SK-N-SH (cell line): ENCODE measurements around the gene FHOD3. TPM values are rescaled to one million over a fixed set of nuclear protein-coding genes. Genes with fewer than 3 reads are reported as not detected.

Experiments
- CTCF ChIA-PET: fragments of 300-600, 350-600 bp; formaldehyde crosslinking; extraction: SDS; loops from one replicate; lab custom pipeline; 2021; lab: Yijun Ruan, JAX
- POLR2A ChIA-PET: fragments of 350-600 bp; sonication (Branson Sonifier 250); formaldehyde crosslinking; extraction: SDS; loops from one replicate; lab custom pipeline; 2020; ENCODE audit warnings: antibody characterized with exemption, inconsistent platforms; lab: Yijun Ruan, JAX
- DNase-seq: peaks from one replicate; pipeline ENCODE4 v3.0.0; 2012
- H2AFZ ChIP-seq: fragments of 200-600 bp; sonication (generic); 2 replicates; pipeline ENCODE4 v1.8.1; 2016; ENCODE audit warnings: antibody characterized with exemption, mild to moderate bottlenecking, low read depth
- H3F3A ChIP-seq: fragments of 200-600 bp; sonication (generic); replicated peaks from 2 replicates; pipeline ENCODE3; 2016; ENCODE audit warnings: antibody characterized with exemption, mild to moderate bottlenecking; ENCODE audit not compliant: insufficient read depth
- H3K27ac ChIP-seq, 2 experiments: fragments of 200-500 bp in 1 of 2; fragments of 200-600 bp in 1 of 2; sonication (Bioruptor generic) in 1 of 2; sonication (generic), shearing (Covaris generic) in 1 of 2; 2 replicates each; pipeline versions ENCODE4 v1.5.1 to v1.6.1; 2014 to 2016; ENCODE audit warnings: low read depth in 2 of 2, inconsistent platforms in 1 of 2, low read length in 1 of 2, mild to moderate bottlenecking in 1 of 2, mixed read lengths in 1 of 2
- H3K27me3 ChIP-seq: fragments of 200-600 bp; sonication (generic), shearing (Covaris generic); 2 replicates; pipeline ENCODE4 v1.6.1; 2016; ENCODE audit warnings: mixed run types; ENCODE audit not compliant: insufficient read depth
- H3K36me3 ChIP-seq, 2 experiments: fragments of 200-500 bp in 1 of 2; fragments of 200-600 bp in 1 of 2; sonication (Bioruptor generic) in 1 of 2; sonication (generic) in 1 of 2; replicated peaks in 1 of 2; 2 replicates each; pipeline versions ENCODE3 to v1.5.1; 2014 to 2016; ENCODE audit warnings: low read length in 1 of 2, mild to moderate bottlenecking in 1 of 2; ENCODE audit not compliant: insufficient read depth in 2 of 2, control insufficient read depth in 1 of 2
- H3K4me1 ChIP-seq, 2 experiments: fragments of 200-500 bp in 1 of 2; fragments of 200-600 bp in 1 of 2; sonication (Bioruptor generic) in 1 of 2; sonication (generic), shearing (Covaris generic) in 1 of 2; 2 replicates each; pipeline versions ENCODE4 v1.5.1 to v1.6.1; 2014 to 2016; ENCODE audit warnings: low read depth in 1 of 2, low read length in 1 of 2, mixed run types in 1 of 2; ENCODE audit not compliant: insufficient read depth in 2 of 2, control insufficient read depth in 1 of 2
- H3K4me2 ChIP-seq: fragments of 200-600 bp; sonication (generic), shearing (Covaris generic); 2 replicates; pipeline ENCODE4 v1.6.1; 2017; ENCODE audit warnings: mixed run types
- H3K4me3 ChIP-seq, 2 experiments: fragments of 200-500 bp in 1 of 2; fragments of 200-600 bp in 1 of 2; sonication (Bioruptor generic) in 1 of 2; sonication (generic), shearing (Covaris generic) in 1 of 2; 2 replicates each; pipeline versions ENCODE4 v1.5.1 to v1.8.1; 2014 to 2016; ENCODE audit warnings: low read depth in 2 of 2, inconsistent platforms in 1 of 2, low read length in 1 of 2, mild to moderate bottlenecking in 1 of 2, mixed read lengths in 1 of 2, moderate library complexity in 1 of 2
- H3K79me2 ChIP-seq: fragments of 200-600 bp; sonication (generic); 2 replicates; pipeline ENCODE4 v1.8.1; 2017; ENCODE audit warnings: mild to moderate bottlenecking; ENCODE audit not compliant: insufficient read depth
- H3K9ac ChIP-seq: fragments of 200-600 bp; sonication (generic); 2 replicates; pipeline ENCODE4 v1.6.1; 2017; ENCODE audit warnings: mixed run types
- H3K9me2 ChIP-seq: fragments of 200-600 bp; sonication (generic); 2 replicates; pipeline ENCODE4 v1.6.1; 2017; ENCODE audit warnings: mixed run types
- H3K9me3 ChIP-seq: fragments of 200-600 bp; sonication (generic); 2 replicates; pipeline ENCODE4 v1.6.1; 2017; ENCODE audit warnings: mixed run types, mild to moderate bottlenecking, moderate library complexity
- H4K20me1 ChIP-seq: fragments of 200-600 bp; sonication (generic); 2 replicates; pipeline ENCODE4 v1.6.1; 2017; ENCODE audit warnings: mild to moderate bottlenecking, mixed run types; ENCODE audit not compliant: insufficient read depth
- CHD2 ChIP-seq: fragments of 150-350 bp; IDR thresholded peaks from 2 replicates; pipeline ENCODE4 v1.6.1; 2018; ENCODE audit warnings: low read length; ENCODE audit not compliant: partially characterized antibody
- ELF1 ChIP-seq: IDR thresholded peaks from 2 replicates; pipeline ENCODE4 v1.4.0; 2012
- EZH2phosphoT487 ChIP-seq: fragments of 200-600 bp; sonication (generic); IDR thresholded peaks from 2 replicates; pipeline ENCODE4 v1.6.1; 2017; ENCODE audit warnings: low read depth, mixed run types, mild to moderate bottlenecking, antibody characterized with exemption, moderate library complexity, borderline replicate concordance
- GABPA ChIP-seq: IDR thresholded peaks from 2 replicates; pipeline ENCODE4 v1.4.0; 2012; ENCODE audit warnings: low read depth, mild to moderate bottlenecking
- MEF2A ChIP-seq: IDR thresholded peaks from 2 replicates; pipeline ENCODE4 v1.4.0; 2012; ENCODE audit warnings: low read depth, borderline replicate concordance
- NFIC ChIP-seq: IDR thresholded peaks from 2 replicates; pipeline ENCODE4 v1.4.0; 2012; ENCODE audit warnings: borderline replicate concordance
- NRF1 ChIP-seq: IDR thresholded peaks from 2 replicates; pipeline ENCODE4 v1.6.1; 2012; ENCODE audit warnings: low read depth, mild to moderate bottlenecking, low read length
- POLR2AphosphoS5 ChIP-seq: IDR thresholded peaks from 2 replicates; pipeline ENCODE4 v1.6.1; 2012; ENCODE audit warnings: low read depth, low read length
- RAD21 ChIP-seq: IDR thresholded peaks from 2 replicates; pipeline ENCODE4 v1.6.1; 2012; ENCODE audit warnings: mild to moderate bottlenecking, low read length
- RFX5 ChIP-seq: IDR thresholded peaks from 2 replicates; pipeline ENCODE4 v1.6.1; 2012; ENCODE audit warnings: mild to moderate bottlenecking, improper control_type of control experiment, low read length
- RXRA ChIP-seq: IDR thresholded peaks from 2 replicates; pipeline ENCODE4 v1.4.0; 2012; ENCODE audit warnings: low read depth, mild to moderate bottlenecking, borderline replicate concordance
- SIN3A ChIP-seq: IDR thresholded peaks from 2 replicates; pipeline ENCODE4 v1.6.1; 2012; ENCODE audit warnings: low read depth, mild to moderate bottlenecking, low read length, moderate library complexity, borderline replicate concordance
- TCF12 ChIP-seq: IDR thresholded peaks from 2 replicates; pipeline ENCODE4 v1.4.0; 2012
- TEAD4 ChIP-seq: IDR thresholded peaks from 2 replicates; pipeline ENCODE4 v1.4.0; 2012; ENCODE audit warnings: mild to moderate bottlenecking, borderline replicate concordance; ENCODE audit not compliant: insufficient read depth
- YY1 ChIP-seq: IDR thresholded peaks from 2 replicates; pipeline ENCODE4 v1.4.0; 2012; ENCODE audit warnings: low read depth, mild to moderate bottlenecking
- WGBS: methylation state at CpG from one replicate; pipeline ENCODE4 v1.1.6; 2017; ENCODE audit warnings: low lambda C conversion rate; 5-methylcytosine and 5-hydroxymethylcytosine counted together
- polyA plus RNA-seq, 3 experiments: library from polyadenylated mRNA; depleted of rRNA; stranded (reverse); fragments of >200 nt; gene quantifications; 2 replicates each; pipeline ENCODE4 v1.2.3, GENCODE V29; 2012
- TF ChIP-seq, protein P1 (sequence below): IDR thresholded peaks from 2 replicates; pipeline ENCODE4; 2012

Gene FHOD3
- polyA plus RNA-seq, 1 of the 3 experiments (the other 2 are of a cell fraction), result 10.9 TPM

DNA sequence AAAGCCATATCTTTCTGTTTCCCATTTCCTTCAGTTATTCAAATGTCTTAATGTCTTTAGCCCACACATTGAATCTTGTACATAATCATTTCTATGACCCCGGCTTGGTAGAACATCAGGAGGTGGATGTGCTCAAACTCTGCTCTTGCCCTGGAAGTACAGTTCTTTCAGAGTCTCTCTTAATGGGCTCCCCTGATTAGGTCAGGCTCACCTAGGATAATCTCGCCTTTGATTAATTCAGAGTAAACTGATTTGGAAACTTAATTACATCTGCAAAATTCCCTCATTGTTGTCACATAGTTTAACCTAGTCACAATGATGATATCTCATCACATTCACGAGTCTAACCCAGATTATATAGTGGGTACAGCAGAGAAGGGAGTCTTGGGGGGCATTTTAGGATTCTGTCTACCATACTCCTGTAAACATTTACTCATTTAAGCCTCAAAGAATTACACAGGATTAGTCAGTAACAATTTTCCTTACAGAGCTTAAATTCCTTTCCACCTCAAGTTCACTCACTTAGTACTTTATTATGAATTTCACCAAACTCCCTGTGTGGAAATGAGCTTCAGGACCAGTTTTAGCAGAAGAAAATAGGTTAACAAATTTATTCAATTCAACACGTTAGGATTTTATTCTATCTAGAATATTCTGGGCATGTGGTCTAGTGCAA lies 135.5 kb downstream of the FHOD3 start:
- Histone ChIP-seq H3K27ac (no peak overlapping the region), H3K9ac (no peak overlapping the region), H3K27me3 (no peaks in the 10 kb centered on the region), H3K4me2 (no peak overlapping the region), H3K9me3 (no peaks in the 10 kb centered on the region), H3F3A (no peaks in the 10 kb centered on the region), H3K79me2 (no peaks in the 10 kb centered on the region), H3K4me3 (no peak overlapping the region), H2AFZ (no peak overlapping the region), H3K4me1 (peaks cover 0 to under 1% of the 10 kb centered on the region in 2 experiments; a peak in 2 of 4 replicates), H3K36me3 (no peaks in the 10 kb centered on the region), H3K9me2 (no peaks in the 10 kb centered on the region; the same call in 1 of the 2 replicates), H4K20me1 (no peaks in the 10 kb centered on the region)
- ChIA-PET CTCF (interaction anchor here (1.1 to 3.1 kb wide), 3 partner anchors 12 to 148 kb away, joined by 3 to 14 read pairs (median 3); no protein-coding TSS in a partner anchor), POLR2A (no interaction called here)
- TF ChIP-seq, protein P1, sequence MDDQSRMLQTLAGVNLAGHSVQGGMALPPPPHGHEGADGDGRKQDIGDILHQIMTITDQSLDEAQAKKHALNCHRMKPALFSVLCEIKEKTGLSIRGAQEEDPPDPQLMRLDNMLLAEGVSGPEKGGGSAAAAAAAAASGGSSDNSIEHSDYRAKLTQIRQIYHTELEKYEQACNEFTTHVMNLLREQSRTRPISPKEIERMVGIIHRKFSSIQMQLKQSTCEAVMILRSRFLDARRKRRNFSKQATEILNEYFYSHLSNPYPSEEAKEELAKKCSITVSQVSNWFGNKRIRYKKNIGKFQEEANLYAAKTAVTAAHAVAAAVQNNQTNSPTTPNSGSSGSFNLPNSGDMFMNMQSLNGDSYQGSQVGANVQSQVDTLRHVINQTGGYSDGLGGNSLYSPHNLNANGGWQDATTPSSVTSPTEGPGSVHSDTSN, result no peak
- TF ChIP-seq POLR2AphosphoS5, result no peak
- TF ChIP-seq TEAD4, result no peak
- no peak for TF ChIP-seq EZH2phosphoT487
- no peak for TF ChIP-seq YY1
- no peak for TF ChIP-seq NFIC
- no peak for TF ChIP-seq TCF12
- no peak for TF ChIP-seq SIN3A
- no peak for TF ChIP-seq CHD2
- WGBS, result 66% methylated on average over 4 of the region's 4 CpGs
- DNase-seq, result no peak

DNA sequence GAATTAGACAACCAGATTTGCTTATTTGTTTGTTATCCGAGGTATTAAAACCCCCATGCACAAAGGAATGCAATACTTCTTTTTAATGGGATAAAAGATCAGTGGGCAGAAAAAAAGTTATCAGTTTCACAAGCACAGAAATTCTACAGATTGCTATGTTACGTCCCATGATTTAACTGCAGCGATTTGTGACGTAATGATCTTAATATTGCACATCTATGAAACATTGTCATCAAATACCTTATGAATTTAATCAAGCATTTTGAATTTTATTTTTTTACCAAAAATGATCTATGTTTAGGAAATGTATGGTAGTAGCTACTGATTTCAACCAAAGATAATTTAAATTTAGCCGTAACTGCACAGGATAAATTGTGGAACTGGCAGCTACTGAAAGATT lies 138.9 kb downstream of the FHOD3 start:
- H3K4me1 ChIP-seq, result peaks cover 11 to 23% of the 10 kb centered on the region in 2 experiments; a peak in 3 of 4 replicates
- H3K4me2 ChIP-seq, result no peak overlapping the region
- no peaks in the 10 kb centered on the region for H3F3A ChIP-seq
- POLR2A ChIA-PET, result no interaction called here
- no peaks in the 10 kb centered on the region; the same call in 1 of the 2 replicates for H3K9me2 ChIP-seq
- no peak overlapping the region for H3K9ac ChIP-seq
- H2AFZ ChIP-seq, result no peak overlapping the region
- H3K27ac ChIP-seq, result no peak overlapping the region
- DNase-seq, result no peak
- no peaks in the 10 kb centered on the region for H3K27me3 ChIP-seq
- no peaks in the 10 kb centered on the region for H3K9me3 ChIP-seq
- 84% methylated on average over 5 of the region's 5 CpGs for WGBS
- no peaks in the 10 kb centered on the region for H3K79me2 ChIP-seq
- no peaks in the 10 kb centered on the region for H4K20me1 ChIP-seq
- CTCF ChIA-PET, result interaction anchor here (0.9 to 2.8 kb wide), 4 partner anchors 13 to 75 kb away, joined by 3 to 9 read pairs (median 4); no protein-coding TSS in a partner anchor
- no peaks in the 10 kb centered on the region for H3K36me3 ChIP-seq
- H3K4me3 ChIP-seq, result no peak overlapping the region
- TF ChIP-seq GABPA, result no peak
- no peak for TF ChIP-seq RAD21
- no peak for TF ChIP-seq RXRA
- TF ChIP-seq MEF2A, result no peak
- no peak for TF ChIP-seq ELF1
- TF ChIP-seq RFX5, result no peak
- TF ChIP-seq NRF1, result no peak
- TF ChIP-seq, protein P1, result no peak
